NCI-H446 treated with DMSO at 0.1 percent for 48 hours (cell line): Measurements from ENCODE around the gene ANKRD10.

Experiments
- DNase-seq: peaks from one replicate; lab custom pipeline; 2025; lab: John Stamatoyannopoulos, UW

Gene ANKRD10

DNA sequence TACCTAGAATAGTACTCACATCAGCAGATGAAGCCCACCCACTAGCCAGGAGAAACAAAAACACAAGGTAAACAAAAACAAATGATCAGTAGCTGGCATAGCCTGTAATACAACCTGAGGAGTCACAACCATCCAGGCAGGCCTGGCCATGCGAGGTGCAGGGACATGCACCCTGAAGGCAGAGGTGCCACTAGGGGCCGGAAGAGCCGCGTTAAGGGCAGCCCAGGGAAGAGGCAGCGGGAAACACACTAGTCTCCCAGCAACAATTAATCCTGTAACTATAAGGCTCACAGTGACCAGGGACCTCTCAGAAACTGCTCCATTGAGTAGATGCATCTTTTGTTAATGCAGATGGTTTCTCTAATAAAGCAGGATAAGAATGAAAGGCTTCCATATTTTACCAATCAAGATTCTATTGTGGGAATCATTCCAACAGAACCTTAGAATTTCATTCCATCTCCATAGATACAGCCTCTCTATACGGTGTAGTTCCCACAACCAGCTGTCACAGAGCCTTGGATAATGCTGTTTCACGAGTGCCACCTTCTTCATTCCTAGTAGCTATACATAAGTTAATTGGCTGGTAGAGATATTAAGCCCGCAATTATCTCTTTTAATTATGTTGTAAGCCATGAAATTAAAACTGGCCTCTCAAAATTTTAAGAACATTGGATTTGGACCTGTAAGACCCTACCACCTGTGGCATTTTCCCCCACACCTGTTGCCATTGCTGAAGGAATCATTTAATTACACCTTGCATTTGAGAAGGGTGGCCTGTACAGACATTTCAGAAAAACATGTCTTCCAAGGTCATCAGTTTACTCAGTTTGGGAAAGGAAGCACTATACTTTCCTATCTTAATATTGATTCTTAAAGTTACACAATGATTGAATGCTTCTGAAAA is 28.7 kb downstream of the ANKRD10 start:
- no peak for DNase-seq

DNA sequence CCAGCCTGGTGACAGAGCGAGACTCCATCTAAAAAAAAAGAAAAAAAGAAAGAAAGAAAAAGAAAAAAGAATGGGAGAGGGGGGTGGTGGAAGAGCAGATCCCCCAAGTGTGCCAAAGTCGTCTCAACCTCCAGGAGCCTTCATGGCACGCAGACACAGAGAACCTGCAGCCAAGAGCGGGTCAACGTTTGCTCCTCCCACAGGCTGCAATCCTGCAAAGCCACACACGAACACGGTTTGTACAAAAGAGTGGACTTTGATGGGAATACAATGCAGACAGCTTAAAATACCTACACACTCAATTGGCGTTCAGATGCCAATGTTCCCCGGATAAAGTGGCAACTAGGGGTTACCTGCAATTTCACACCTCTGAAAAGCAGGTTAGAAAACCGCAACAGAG is 29.4 kb downstream of the ANKRD10 start:
- no peak for DNase-seq

GRCh38 chr13:110884517-110884916 is 30.4 kb downstream of the ANKRD10 start:
- no peak for DNase-seq

GRCh38 chr13:110883542-110883941 is 31.3 kb downstream of the ANKRD10 start:
- DNase-seq: no peak

- no peak for DNase-seq
These were observed 31.9 kb downstream of the ANKRD10 start for GRCh38 chr13:110882972-110883371.

GRCh38 chr13:110881839-110882627 is 32.8 kb downstream of the ANKRD10 start:
- DNase-seq: no peak

GRCh38 chr13:110880627-110881026 is 34.2 kb downstream of the ANKRD10 start:
- DNase-seq: no peak

- no peak for DNase-seq
These were observed 35.4 kb downstream of the ANKRD10 start for GRCh38 chr13:110879482-110879881.

- no peak for DNase-seq
These were observed 37.1 kb downstream of the ANKRD10 start for GRCh38 chr13:110877737-110878258.

DNA sequence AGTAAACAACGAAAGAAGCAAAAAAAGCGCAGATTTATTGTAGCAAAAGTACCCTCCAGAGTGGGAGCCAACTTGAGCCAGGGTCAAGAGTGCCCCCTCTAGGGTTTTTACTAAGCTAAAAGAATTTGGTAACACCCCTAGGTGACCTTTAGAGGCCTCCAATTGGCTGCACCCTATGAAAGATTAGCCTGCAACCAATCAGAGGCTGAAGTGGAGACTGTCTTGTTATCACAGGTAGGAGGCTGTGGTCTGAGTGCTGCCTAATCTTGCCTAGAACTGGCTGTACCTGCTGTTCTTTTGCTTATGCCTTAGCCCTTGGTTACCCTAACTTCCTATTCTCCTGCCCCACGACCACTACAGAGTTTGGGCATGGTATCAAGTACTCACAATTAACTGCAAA is 38.3 kb downstream of the ANKRD10 start:
- no peak for DNase-seq

- DNase-seq: no peak
These were observed 39.6 kb downstream of the ANKRD10 start for GRCh38 chr13:110875241-110875640.

GRCh38 chr13:110874508-110874960 is 40.3 kb downstream of the ANKRD10 start:
- no peak for DNase-seq

DNA sequence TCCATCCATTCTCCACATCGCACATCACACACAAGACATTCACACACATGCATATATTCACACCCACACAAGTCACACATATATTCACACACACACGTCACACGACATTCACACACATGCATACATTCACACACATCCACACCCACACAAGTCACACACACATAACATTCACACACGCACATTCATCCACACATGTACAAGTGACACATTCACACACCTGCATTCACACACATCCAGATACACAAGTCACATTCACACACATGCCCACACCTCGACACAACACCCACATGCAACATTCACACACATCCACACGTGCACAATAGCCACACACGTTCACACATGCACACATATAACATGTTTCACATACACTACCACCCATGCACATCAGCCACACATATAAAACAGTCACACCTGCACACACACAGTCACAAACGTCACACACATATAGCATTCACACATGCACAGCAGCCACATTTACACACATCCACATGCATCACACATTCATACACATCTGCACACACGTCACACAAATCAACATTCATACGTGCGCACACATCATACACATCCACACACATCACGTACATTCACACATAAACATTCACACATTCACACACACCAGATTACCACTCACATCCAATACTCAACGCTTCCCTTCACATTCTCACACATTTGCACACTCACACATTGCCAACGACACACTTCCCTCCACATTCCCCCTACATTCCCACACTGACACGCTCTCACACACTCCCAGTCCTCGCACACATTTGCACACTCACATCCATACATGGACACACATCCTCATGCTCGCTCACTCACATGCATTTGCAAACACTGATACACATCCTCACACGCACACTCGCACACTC is 41.0 kb downstream of the ANKRD10 start:
- DNase-seq: no peak

- DNase-seq: no peak
These were observed 41.9 kb downstream of the ANKRD10 start for GRCh38 chr13:110872768-110873638.

GRCh38 chr13:110872034-110872767 is 42.7 kb downstream of the ANKRD10 start:
- no peak for DNase-seq

DNA sequence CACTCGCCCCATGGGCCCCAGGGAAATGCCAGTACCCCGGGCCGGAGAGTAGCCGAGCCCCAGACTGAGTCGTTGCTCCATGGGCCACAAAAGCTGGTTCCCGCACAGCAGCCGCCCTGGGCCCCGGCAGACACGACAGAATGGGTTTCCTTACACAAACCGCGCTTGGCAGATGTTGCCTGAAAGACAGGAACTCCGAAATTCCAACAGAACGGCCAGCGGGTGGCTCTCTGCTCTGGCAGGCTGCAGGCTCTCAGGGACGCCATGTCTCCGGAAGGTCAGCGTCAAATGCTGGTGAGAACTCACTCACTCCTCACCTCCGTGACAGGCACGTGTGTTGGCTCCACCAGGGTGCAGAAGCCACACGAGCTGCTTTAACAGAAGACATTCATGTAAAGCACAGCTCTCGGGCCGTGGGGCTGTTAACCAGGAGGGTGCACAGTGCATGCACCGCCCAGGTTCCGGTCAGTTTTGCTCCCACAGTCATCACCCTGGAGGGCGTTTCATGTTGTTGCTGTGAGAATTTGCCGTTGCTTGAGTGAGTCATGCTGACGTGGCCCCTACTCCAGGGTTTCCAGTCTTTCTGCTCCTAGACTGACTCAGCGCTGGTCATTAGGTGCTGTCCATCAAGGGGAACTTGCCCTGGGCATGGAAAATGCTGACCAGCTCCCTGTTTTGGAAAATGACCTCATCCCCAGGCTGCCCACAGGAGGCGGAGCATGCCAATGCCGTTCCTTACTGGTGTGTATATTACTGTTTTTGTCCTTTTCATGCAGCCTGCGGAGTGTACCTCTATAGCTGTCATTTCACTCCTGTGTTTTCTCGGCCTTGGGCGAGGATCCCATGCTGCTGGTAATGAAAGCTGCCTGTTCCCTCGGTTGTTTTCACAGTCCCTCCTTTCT is 44.8 kb downstream of the ANKRD10 start:
- DNase-seq: no peak

- no peak for DNase-seq
These were observed 45.6 kb downstream of the ANKRD10 start for GRCh38 chr13:110869231-110869804.

GRCh38 chr13:110868720-110869119 is 46.1 kb downstream of the ANKRD10 start:
- no peak for DNase-seq

- DNase-seq: no peak
These were observed 47.5 kb downstream of the ANKRD10 start for GRCh38 chr13:110867380-110867779.
